ENCODE results near the gene TMEM233. TPM values are rescaled to one million over a fixed set of nuclear protein-coding genes. Genes with fewer than 3 reads are reported as not detected.

TMEM233 gene
- total RNA-seq, 2 experiments from 2014 or later: not detected

DNA sequence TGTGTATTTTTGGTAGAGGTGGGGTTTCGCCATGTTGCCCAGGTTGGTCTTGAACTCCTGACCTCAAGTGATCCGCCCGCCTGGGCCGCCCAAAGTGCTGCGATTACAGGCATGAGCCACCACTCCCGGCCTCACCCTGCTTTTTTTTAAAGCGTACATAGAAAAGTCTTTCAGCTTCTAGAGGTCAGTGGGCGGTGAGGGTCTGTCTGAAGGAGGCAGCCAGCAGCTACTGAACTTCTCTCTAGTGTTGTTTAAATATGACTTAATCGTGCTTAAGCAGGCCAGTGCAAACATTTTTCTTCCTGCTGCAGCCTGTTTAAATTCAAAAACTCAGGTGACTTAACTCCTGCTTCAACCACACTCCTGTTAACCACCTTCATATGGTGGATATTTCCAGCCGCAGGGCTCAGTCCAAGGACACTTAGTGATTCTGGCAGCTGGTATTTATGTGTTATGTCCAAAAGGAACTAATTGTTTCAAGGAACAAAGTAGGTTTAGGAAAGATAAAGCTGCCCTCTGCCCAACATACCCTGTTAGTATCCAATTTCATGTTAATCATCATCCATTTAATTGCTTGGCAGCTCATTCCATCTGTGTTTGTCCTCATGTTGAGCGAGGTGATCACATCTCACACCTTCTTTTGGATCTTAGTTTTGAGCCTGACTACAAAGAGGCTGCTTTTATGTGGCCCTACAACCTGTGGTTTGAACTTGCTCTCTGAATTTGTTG is 76.3 kb downstream of the TMEM233 start:
- H3K9me3 ChIP-seq (ENCODE audit: low read length): no peaks in the 10 kb centered on the region; the same call in 1 of the 2 replicates
- no peak overlapping the region for H3K27ac ChIP-seq (ENCODE audit: low read depth, low read length, poor library complexity, severe bottlenecking)
- CTCF ChIA-PET (ENCODE audit: unreplicated experiment): no interaction called here
- intact Hi-C loops (cut with micrococcal nuclease; ENCODE audit: unreplicated experiment): loop anchor here (5.0 kb wide), 1 partner anchor 228 kb away; no protein-coding TSS in a partner anchor
- TSS peak; percentile 37 for BruUV-seq (replicated peaks)
- H3K4me2 ChIP-seq (ENCODE audit: low read length): peak overlapping the region; percentile 53
- H3K36me3 ChIP-seq (ENCODE audit: insufficient read depth, low read length): peaks cover 57% of the 10 kb centered on the region
- no peaks in the 10 kb centered on the region for H4K20me1 ChIP-seq (ENCODE audit: insufficient read depth, low read length)
- TF ChIP-seq CTCF (conservative IDR thresholded peaks at IDR 0.05; ENCODE audit: low read length) (no peak), EZH2phosphoT487 (IDR thresholded peaks at IDR 0.05; ENCODE audit: borderline replicate concordance, low read depth, low read length) (no peak)
- H3K9me2 ChIP-seq (ENCODE audit: insufficient read depth, low read length): no peaks in the 10 kb centered on the region
- H3K4me3 ChIP-seq (ENCODE audit: low read depth, low read length, poor library complexity, severe bottlenecking): peak overlapping the region; percentile 29
- DNase-seq (ENCODE audit: low spot score): no peak
- H3K79me2 ChIP-seq (ENCODE audit: insufficient read depth, low read depth, low read length): peaks cover 35% of the 10 kb centered on the region
- no peak overlapping the region for H2AFZ ChIP-seq (ENCODE audit: low read length)
- peaks cover 36% of the 10 kb centered on the region for H3K4me1 ChIP-seq (ENCODE audit: insufficient read depth, low read length, poor library complexity, severe bottlenecking)
- POLR2A ChIA-PET: interaction anchor here (0.6 to 2.2 kb wide), 2 partner anchors 12 to 153 kb away, joined by 3 to 6 read pairs; no protein-coding TSS in a partner anchor

GRCh38 chr12:119671070-119671469 is 77.5 kb downstream of the TMEM233 start:
- Histone ChIP-seq H3K36me3 (ENCODE audit: insufficient read depth, low read length) (peaks cover 69% of the 10 kb centered on the region), H2AFZ (ENCODE audit: low read length) (no peak overlapping the region), H4K20me1 (ENCODE audit: insufficient read depth, low read length) (no peaks in the 10 kb centered on the region), H3K4me3 (ENCODE audit: low read depth, low read length, poor library complexity, severe bottlenecking) (no peak overlapping the region), H3K27ac (ENCODE audit: low read depth, low read length, poor library complexity, severe bottlenecking) (no peak overlapping the region), H3K9me2 (ENCODE audit: insufficient read depth, low read length) (no peaks in the 10 kb centered on the region), H3K4me2 (ENCODE audit: low read length) (peak overlapping the region; percentile 53; the same call in 1 of the 2 replicates), H3K4me1 (ENCODE audit: insufficient read depth, low read length, poor library complexity, severe bottlenecking) (peaks cover 30% of the 10 kb centered on the region), H3K9me3 (ENCODE audit: low read length) (no peaks in the 10 kb centered on the region), H3K79me2 (ENCODE audit: insufficient read depth, low read depth, low read length) (peaks cover 35% of the 10 kb centered on the region)
- no TSS peak for BruUV-seq (replicated peaks)
- TF ChIP-seq CTCF (conservative IDR thresholded peaks at IDR 0.05; ENCODE audit: low read length): no peak
- TF ChIP-seq EZH2phosphoT487 (IDR thresholded peaks at IDR 0.05; ENCODE audit: borderline replicate concordance, low read depth, low read length): no peak
- intact Hi-C loops (cut with micrococcal nuclease; ENCODE audit: unreplicated experiment): no loop called here
- CTCF ChIA-PET (ENCODE audit: unreplicated experiment): no interaction called here
- DNase-seq (ENCODE audit: low spot score): no peak
- POLR2A ChIA-PET: interaction anchor here (0.7 kb wide), 1 partner anchor 23 kb away, joined by 3 read pairs; no protein-coding TSS in a partner anchor

DNA sequence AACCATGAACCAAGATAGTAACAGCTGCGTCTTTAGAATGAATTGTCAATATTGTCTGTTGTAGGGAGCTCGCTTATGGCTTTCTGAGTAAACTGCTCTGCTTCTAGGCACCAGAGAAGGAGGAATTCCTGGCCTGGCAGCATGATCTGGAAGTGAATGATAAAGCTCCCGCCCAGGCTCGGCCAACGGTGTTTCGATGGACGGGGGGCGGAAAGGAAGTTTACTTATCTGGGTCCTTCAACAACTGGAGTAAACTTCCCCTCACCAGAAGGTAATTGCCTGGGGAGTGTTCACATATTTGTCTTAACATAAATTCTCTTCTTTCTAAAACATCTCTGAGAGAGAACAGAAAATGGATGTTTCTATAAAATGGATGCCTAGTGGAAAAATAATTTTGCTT is 78.6 kb downstream of the TMEM233 start:
- no peaks in the 10 kb centered on the region for H3K9me3 ChIP-seq (ENCODE audit: low read length)
- POLR2A ChIA-PET: interaction anchor here (1.0 kb wide), 1 partner anchor 10 kb away, joined by 4 read pairs; no protein-coding TSS in a partner anchor

More for the DNA sequence above, 78.6 kb downstream of the TMEM233 start:
- H3K27ac ChIP-seq (ENCODE audit: low read depth, low read length, poor library complexity, severe bottlenecking): no peak overlapping the region
- no TSS peak for BruUV-seq (replicated peaks)
- H3K4me1 ChIP-seq (ENCODE audit: insufficient read depth, low read length, poor library complexity, severe bottlenecking): peaks cover 19% of the 10 kb centered on the region
- intact Hi-C loops (cut with micrococcal nuclease; ENCODE audit: unreplicated experiment): no loop called here
- H3K79me2 ChIP-seq (ENCODE audit: insufficient read depth, low read depth, low read length): peaks cover 35% of the 10 kb centered on the region
- no peak overlapping the region for H2AFZ ChIP-seq (ENCODE audit: low read length)
- peaks cover 80% of the 10 kb centered on the region for H3K36me3 ChIP-seq (ENCODE audit: insufficient read depth, low read length)
- H3K4me2 ChIP-seq (ENCODE audit: low read length): no peak overlapping the region
- no peak for DNase-seq (ENCODE audit: low spot score)
- no peak for TF ChIP-seq CTCF (conservative IDR thresholded peaks at IDR 0.05; ENCODE audit: low read length)
- TF ChIP-seq EZH2phosphoT487 (IDR thresholded peaks at IDR 0.05; ENCODE audit: borderline replicate concordance, low read depth, low read length): no peak
- H3K9me2 ChIP-seq (ENCODE audit: insufficient read depth, low read length): no peaks in the 10 kb centered on the region
- H4K20me1 ChIP-seq (ENCODE audit: insufficient read depth, low read length): no peaks in the 10 kb centered on the region
- H3K4me3 ChIP-seq (ENCODE audit: low read depth, low read length, poor library complexity, severe bottlenecking): no peak overlapping the region
- CTCF ChIA-PET (ENCODE audit: unreplicated experiment): no interaction called here
